HUES64 (cell line): Measurements from ENCODE around the gene SLC16A6.
A peak's percentile ranks its signal among the peaks of the same experiment; 100 is the strongest.
"Not testable (repeated sequence)": the region's sequence is repeated elsewhere in the genome, so short reads cannot be mapped to it uniquely, and the experiment has no call there.

ENCODE experiments used
- H3K27ac ChIP-seq: 2 replicates; pipeline ENCODE4 v1.7.0; 2013; ENCODE audit warnings: low read depth, low read length, inconsistent platforms
- H3K27me3 ChIP-seq: 2 replicates; pipeline ENCODE4 v1.6.1; 2013; ENCODE audit warnings: mild to moderate bottlenecking, low read length; ENCODE audit not compliant: insufficient read depth
- H3K36me3 ChIP-seq: 2 replicates; pipeline ENCODE4 v1.6.1; 2013; ENCODE audit warnings: mild to moderate bottlenecking, low read length; ENCODE audit not compliant: insufficient read depth
- H3K4me1 ChIP-seq: 2 replicates; pipeline ENCODE4 v1.6.1; 2013; ENCODE audit warnings: mild to moderate bottlenecking, low read length, moderate library complexity; ENCODE audit not compliant: insufficient read depth
- H3K4me3 ChIP-seq: 2 replicates; pipeline ENCODE4 v1.5.1; 2013; ENCODE audit warnings: mild to moderate bottlenecking, low read length, moderate library complexity
- H3K9ac ChIP-seq: 2 replicates; pipeline ENCODE4 v1.6.1; 2013; ENCODE audit warnings: mild to moderate bottlenecking, low read depth, low read length
- H3K9me3 ChIP-seq: 2 replicates; pipeline ENCODE4 v1.6.1; 2013; ENCODE audit warnings: low read depth, low read length; ENCODE audit not compliant: insufficient read depth
- WGBS: fragments of 150-250, 120-280 bp; methylation state at CpG from one replicate; pipeline ENCODE4 v1.1.7; 2013; ENCODE audit warnings: missing lambda C conversion rate; 5-methylcytosine and 5-hydroxymethylcytosine counted together

The SLC16A6 gene

DNA sequence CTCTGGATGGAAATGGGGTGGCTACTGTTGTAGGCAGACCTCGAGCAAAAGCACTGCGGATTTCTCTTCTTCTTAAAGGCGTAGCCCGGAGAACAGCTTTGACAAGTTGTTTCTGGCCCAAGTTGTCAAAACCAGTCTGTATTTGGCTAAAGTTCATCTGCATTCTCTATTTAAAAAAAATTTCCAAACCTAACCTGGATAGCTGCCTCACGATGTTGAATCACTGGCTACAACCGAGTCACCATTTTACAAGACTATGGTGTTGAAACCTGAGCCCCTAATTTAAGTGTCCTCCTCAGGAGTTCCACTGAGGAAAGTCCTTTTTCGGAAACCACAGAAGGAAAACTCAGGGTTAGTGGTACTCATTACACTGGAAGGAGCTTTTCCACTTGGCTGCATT lies 1.5 kb downstream of the SLC16A6 start:
- H3K9ac ChIP-seq, result no peak overlapping the region
- H3K36me3 ChIP-seq, result no peaks in the 10 kb centered on the region
- no peaks in the 10 kb centered on the region for H3K9me3 ChIP-seq
- H3K4me1 ChIP-seq, result peaks cover 35% of the 10 kb centered on the region
- peaks cover 46% of the 10 kb centered on the region for H3K27me3 ChIP-seq
- no peak overlapping the region for H3K4me3 ChIP-seq
- H3K27ac ChIP-seq, result no peak overlapping the region
- WGBS, result 50% methylated on average over 7 of the region's 7 CpGs

DNA sequence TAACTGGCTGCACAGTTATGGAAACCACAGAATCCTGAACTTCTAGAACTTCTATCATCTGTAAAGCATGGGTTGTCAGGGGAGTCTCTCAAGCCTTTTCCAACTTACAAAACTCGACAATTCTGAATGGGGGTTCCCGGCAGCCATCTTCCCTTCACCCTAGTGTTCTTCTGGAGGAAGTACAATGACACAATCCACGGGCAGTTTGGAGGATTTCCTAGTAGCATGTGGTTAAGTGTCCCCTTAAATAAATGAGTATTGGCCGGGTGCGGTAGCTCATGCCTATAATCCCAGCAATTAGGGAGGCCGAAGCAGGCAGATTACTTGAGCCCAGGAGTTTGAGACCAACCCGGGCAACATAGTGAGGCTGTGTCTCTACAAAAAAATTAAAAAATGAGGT lies 2.1 kb downstream of the SLC16A6 start:
- Histone ChIP-seq H3K4me1 (peaks cover 28% of the 10 kb centered on the region), H3K9me3 (no peaks in the 10 kb centered on the region), H3K27ac (no peak overlapping the region), H3K4me3 (no peak overlapping the region), H3K27me3 (peaks cover 46% of the 10 kb centered on the region), H3K9ac (no peak overlapping the region), H3K36me3 (no peaks in the 10 kb centered on the region)
- 86% methylated on average over 7 of the region's 7 CpGs for WGBS

DNA sequence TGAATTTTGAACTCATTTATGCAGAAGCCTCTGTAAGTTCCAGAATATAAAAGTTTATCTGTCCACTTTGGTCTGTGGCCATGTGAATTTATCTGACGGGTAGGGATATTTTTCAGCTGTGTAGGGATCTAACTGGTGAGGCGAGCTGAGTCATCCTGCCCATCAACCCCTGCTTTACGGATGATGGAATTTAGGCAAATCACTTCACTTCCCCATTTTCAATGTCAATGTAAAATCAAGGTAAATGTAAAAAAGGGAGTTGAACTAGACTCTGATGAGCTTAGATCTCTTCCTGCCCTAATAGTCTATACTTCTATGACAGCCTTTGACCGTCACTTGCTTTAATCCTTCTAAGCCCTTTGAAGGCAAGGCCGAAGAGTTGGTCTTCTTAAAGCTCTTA lies 2.6 kb downstream of the SLC16A6 start:
- no peak overlapping the region for H3K4me3 ChIP-seq
- H3K36me3 ChIP-seq, result no peaks in the 10 kb centered on the region
- H3K27me3 ChIP-seq, result peaks cover 41% of the 10 kb centered on the region
- H3K4me1 ChIP-seq, result peaks cover 24% of the 10 kb centered on the region
- H3K9me3 ChIP-seq, result no peaks in the 10 kb centered on the region
- 85% methylated on average over 4 of the region's 5 CpGs for WGBS
- no peak overlapping the region for H3K27ac ChIP-seq
- H3K9ac ChIP-seq, result no peak overlapping the region

DNA sequence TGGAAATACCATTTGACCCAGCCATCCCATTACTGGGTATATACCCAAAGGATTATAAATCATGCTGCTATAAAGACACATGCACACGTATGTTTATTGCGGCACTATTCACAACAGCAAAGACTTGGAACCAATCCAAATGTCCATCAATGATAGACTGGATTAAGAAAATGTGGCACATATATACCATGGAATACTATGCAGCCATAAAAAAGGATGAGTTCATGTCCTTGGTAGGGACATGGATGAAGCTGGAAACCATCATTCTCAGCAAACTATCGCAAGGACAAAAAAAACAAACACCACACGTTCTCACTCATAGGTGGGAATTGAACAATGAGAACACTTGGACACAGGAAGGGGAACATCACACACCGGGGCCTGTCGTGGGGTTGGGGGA lies 9.0 kb downstream of the SLC16A6 start:
- no CpG with 5 or more reads among the region's 6 CpGs for WGBS
- not testable (repeated sequence) for H3K36me3 ChIP-seq, H3K9ac ChIP-seq, H3K27ac ChIP-seq, H3K27me3 ChIP-seq, H3K4me1 ChIP-seq, H3K4me3 ChIP-seq
- H3K9me3 ChIP-seq, result peaks cover 13% of the 10 kb centered on the region

DNA sequence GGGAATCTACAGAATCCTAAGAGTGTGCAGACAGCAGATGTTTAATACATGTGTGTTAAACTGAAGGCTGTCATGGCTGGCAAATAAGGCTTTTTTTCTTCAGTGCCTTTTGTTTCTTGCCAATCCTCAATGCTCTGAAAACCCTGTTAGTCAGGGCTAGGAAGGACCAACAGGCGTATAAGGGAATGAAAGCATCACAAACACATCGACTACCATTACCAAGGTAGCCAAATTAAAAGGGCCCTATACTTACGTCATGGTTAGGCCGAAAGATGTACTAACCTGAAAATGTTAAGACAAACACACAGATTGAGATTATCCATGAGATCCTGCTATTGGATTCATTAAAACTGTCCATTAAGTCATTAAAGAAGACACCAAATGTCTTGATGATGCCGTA lies 13.1 kb downstream of the SLC16A6 start:
- H3K27me3 ChIP-seq, result no peaks in the 10 kb centered on the region
- H3K9ac ChIP-seq, result no peak overlapping the region
- H3K9me3 ChIP-seq, result peaks cover 13% of the 10 kb centered on the region
- no peak overlapping the region for H3K27ac ChIP-seq
- 100% methylated on average over 5 of the region's 5 CpGs for WGBS
- H3K4me1 ChIP-seq, result no peaks in the 10 kb centered on the region
- H3K4me3 ChIP-seq, result no peak overlapping the region
- H3K36me3 ChIP-seq, result no peaks in the 10 kb centered on the region

DNA sequence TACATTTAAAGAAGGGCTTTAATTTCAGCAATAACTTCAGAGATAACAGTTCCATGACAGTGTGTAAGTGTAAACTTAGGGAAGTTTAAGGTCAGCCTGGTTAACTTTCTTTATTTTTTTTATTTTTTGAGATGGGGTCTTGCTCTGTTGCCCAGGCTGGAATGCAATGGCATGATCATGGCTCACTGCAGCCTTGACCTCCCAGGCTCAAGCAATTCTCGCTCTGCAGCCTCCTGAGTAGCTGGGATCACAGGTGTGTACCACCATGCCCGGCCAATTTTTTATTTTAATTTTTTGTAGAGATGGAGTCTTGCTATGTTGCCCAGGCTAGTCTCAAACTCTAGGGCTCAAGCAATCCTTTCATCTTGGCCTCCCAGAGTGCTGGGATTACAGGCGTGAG lies 14.6 kb downstream of the SLC16A6 start:
- not testable (repeated sequence) for H3K4me3 ChIP-seq, H3K27me3 ChIP-seq, H3K27ac ChIP-seq, H3K9ac ChIP-seq, H3K4me1 ChIP-seq, H3K36me3 ChIP-seq
- peaks cover 13% of the 10 kb centered on the region for H3K9me3 ChIP-seq
- 92% methylated on average over 3 of the region's 3 CpGs for WGBS

DNA sequence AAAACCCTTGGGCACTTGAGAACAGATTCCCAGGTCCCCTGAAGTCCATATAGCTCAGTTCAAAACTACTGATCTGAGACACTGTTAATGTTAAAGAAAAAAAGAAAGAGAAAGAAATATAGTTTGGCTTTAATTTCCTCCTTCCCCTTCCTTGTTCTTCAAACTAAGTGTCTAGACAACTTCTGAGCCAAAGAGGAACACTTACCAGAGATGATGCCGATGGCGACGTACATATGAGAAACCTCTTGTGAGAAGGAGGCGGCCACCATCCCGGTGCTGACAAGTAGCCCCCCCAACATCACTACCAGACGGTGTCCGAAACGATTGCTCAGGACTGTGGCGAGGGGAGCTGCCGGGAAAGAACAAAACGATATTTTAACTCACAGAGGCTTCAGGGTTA lies 17.2 kb downstream of the SLC16A6 start:
- H3K36me3 ChIP-seq, result no peaks in the 10 kb centered on the region
- 94% methylated on average over 11 of the region's 11 CpGs for WGBS

DNA sequence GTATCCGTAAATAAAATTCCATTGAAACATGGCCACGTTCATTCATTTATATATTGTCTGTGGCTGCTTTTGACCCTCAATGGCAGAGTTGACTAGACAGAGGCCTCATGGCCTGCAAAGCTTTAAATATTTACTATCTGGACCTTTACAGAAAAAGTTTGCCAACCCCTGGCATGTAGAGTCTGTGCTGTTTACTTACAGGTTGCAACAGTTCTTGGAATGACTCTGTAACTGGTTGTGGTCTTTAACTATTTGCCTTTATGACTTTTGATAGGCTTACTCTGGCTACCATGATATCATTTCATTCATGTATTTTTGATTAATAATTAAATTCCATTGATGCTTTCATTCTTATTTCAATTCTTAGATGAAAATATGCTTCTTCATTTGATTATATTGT lies 25.1 kb downstream of the SLC16A6 start:
- not testable (repeated sequence) for H3K4me1 ChIP-seq, H3K4me3 ChIP-seq, H3K9ac ChIP-seq, H3K27ac ChIP-seq, H3K36me3 ChIP-seq, H3K27me3 ChIP-seq, H3K9me3 ChIP-seq
- 98% methylated on average over 2 of the region's 2 CpGs for WGBS

More for the DNA sequence above, 17.2 kb downstream of the SLC16A6 start:
- no peaks in the 10 kb centered on the region for H3K27me3 ChIP-seq
- peaks cover 8% of the 10 kb centered on the region for H3K9me3 ChIP-seq
- H3K9ac ChIP-seq, result no peak overlapping the region
- no peak overlapping the region for H3K4me3 ChIP-seq
- H3K4me1 ChIP-seq, result no peaks in the 10 kb centered on the region
- H3K27ac ChIP-seq, result no peak overlapping the region

DNA sequence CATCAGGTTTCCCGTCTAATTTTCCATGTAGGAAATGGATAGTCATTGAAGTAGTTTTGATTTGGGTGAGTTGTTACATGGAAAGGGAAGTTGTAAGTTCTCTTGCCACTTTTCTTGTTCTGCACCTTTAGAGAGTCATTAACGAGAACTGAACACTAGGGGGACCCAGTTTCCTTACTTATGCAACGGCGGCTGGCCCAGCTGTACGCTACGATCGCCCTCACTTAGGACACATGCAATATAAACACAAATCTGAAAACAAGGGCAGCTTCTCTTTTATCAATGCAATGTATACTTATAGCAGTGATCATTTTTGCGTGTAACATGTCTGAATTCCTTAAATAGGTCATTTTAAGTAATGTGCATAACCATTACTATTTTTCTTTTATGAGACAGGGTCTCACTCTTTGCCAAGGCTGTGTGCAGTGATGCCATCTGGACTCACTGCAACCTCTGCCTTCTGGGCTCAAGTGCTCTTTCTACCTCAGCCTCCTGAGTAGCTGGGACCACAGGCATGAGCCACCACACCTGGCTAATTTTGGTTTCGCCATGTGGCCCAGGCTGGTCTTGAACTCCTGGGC lies 27.7 kb downstream of the SLC16A6 start:
- H3K9ac ChIP-seq, H3K4me3 ChIP-seq, H3K27ac ChIP-seq: not testable (repeated sequence)

DNA sequence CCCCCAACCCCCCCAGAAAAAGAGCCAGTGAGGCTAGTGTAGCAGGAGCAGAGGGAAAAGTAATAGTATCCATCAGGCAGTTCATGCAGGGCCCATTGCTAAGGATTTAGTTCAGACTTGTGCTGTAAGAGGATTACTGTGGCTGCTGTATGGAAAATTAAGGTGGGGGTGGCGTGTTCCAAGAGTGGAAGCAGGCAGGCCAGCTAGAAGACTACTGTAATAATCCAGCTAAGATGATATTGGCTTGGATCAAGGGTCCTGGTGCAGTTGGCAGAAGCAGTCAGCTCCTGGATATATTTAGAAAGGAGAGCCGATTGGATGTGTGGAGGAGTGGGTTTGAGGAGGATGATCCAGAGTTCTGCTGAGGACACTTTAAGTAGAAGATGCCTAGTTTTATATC lies 28.5 kb downstream of the SLC16A6 start:
- H3K27ac ChIP-seq, H3K9me3 ChIP-seq, H3K4me1 ChIP-seq, H3K36me3 ChIP-seq, H3K4me3 ChIP-seq, H3K9ac ChIP-seq, H3K27me3 ChIP-seq: not testable (repeated sequence)
- WGBS, result 88% methylated on average over 2 of the region's 2 CpGs

More for the DNA sequence above, 27.7 kb downstream of the SLC16A6 start:
- not testable (repeated sequence) for H3K4me1 ChIP-seq, H3K36me3 ChIP-seq, H3K9me3 ChIP-seq, H3K27me3 ChIP-seq
- WGBS, result 17% methylated on average over 8 of the region's 9 CpGs

DNA sequence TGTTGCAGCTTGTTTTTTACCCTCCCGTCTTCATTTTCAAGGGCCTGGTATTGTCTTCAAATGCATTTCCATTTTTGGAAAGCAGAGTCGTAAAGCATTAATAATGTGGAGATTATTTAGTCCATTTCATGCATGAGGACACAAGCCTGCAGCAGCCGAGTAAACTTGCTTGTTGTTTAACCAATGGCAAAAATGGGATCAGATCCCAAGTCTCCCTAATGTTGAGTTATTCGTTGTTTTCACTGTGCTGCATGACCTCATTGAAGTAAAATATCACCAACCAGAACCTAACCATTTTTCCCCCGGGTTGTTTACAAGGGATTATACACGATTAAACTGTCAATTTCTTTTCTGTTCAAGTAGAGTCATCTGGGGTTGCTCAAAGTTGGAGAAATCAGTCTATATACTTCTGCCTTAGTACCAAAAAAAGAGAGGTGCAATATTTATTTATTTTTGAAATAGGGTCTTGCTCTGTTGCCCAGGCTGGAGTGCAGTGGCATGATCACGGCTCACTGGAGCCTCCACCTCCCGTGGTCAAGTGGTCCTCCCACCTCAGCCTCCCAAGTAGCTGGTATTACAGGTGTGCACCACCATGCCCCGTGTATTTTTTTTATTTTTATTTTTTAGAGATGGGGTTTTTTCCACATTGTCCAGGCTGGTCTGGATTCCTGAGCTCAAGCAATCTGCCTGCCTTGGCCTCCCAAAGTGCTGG lies 30.7 kb downstream of the SLC16A6 start:
- H3K4me3 ChIP-seq, result no peak overlapping the region
- H3K36me3 ChIP-seq, result peaks cover 16% of the 10 kb centered on the region
- WGBS, result 98% methylated on average over 9 of the region's 9 CpGs
- H3K9ac ChIP-seq, result no peak overlapping the region
- H3K4me1 ChIP-seq, result 0 out of 2 replicates have a peak, but pooled peaks cover 5% of the 10 kb centered on the region
- H3K27me3 ChIP-seq, result 0 out of 2 replicates have a peak, but pooled peaks cover 2% of the 10 kb centered on the region
- H3K27ac ChIP-seq, result no peak overlapping the region
- no peaks in the 10 kb centered on the region for H3K9me3 ChIP-seq

DNA sequence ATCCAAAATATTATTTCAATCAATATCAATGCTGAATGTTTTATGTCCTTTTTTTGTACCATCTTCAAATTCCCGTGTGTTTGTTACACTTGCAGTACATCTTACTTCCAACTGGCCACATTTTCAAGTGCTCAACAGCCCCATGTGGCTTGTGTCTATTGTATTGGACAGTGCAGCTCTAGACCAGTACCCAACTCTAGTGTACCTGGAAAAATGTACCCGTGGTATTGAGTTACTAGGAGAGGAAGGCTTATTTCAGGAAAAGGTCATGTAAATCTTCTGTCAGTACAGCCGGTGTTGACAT lies 31.3 kb downstream of the SLC16A6 start:
- not testable (repeated sequence) for H3K27ac ChIP-seq, H3K9me3 ChIP-seq, H3K4me1 ChIP-seq, H3K27me3 ChIP-seq
- Histone ChIP-seq H3K36me3 (peaks cover 22% of the 10 kb centered on the region), H3K9ac (0 out of 2 replicates have a peak overlapping the region, but pooled peaks have one; percentile 47), H3K4me3 (peak overlapping the region; percentile 43)
- WGBS, result 100% methylated on average over 1 of the region's 3 CpGs
